Left lobe of liver (tissue), 2 donors: ENCODE measurements around the gene NAT9. TPM values are rescaled to one million over a fixed set of nuclear protein-coding genes. Genes with fewer than 3 reads are reported as not detected.
A peak's percentile ranks its signal among the peaks of the same experiment; 100 is the strongest.

Experiments
- ATAC-seq: fragments of 200-7000 bp; cut with Tn5 transposase; one replicate; pipeline ENCODE4 v1.9.1; 2020; ENCODE audit warnings: mild to moderate bottlenecking, moderate library complexity
- DNase-seq: peaks from one replicate; pipeline ENCODE4 v3.0.0-alpha.2; 2020; ENCODE audit warnings: low spot score
- total RNA-seq: library from RNA; stranded (reverse); gene quantifications from one replicate; pipeline ENCODE4 v1.2.1, GENCODE V29; 2021
- donor health status: DM: no; HTN: no; CAD: no; lungs with moderate emphysema.
- donor health status: DM: no; HTN: yes; CAD: no.

The NAT9 gene, protein sequence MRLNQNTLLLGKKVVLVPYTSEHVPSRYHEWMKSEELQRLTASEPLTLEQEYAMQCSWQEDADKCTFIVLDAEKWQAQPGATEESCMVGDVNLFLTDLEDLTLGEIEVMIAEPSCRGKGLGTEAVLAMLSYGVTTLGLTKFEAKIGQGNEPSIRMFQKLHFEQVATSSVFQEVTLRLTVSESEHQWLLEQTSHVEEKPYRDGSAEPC
- 21.5 TPM for total RNA-seq

DNA sequence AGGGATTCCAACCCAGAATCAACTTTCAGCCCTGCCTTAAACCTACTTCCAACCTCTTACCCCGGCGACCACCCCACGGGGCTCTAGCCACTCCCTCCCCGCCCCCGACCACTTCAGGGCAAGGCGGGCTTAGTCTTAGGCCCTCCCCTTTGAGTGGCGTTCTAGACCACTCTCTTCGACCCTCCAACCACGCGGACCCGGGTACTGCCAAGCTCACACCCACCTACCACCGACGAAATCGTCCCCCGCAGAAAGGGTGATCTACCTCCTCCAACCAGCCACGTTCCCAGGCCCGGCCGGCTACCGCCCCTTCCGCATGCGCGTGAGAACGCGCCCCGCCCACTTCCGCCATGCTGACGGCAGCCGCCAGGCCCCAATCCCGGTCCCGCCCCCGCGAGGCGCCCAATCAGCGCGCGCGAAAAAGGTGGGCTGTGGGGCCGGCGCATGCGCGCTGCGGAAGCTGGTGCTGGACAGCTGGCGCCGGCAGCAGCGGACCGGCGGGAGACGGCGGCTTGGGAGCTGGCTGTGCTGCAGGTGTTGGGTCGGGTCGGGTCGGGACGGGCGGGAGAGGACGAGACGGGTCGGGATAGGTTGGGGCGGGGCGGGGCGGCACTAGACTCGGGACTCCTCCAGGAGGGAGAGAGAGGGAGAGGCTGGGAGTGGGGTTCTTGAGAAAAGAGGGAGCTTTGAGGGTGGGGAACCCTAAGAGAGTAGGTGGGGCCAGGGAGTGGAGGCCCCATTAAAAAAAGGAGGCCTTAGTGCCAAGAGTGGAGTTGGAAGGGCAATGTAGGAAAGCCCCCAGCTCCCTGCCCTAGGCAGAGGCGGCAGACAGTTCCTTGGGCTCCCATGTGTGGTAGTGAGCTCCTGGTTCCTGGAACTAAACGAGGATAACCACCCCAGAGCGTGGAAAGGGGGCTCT lies at the start of gene NAT9:
TSS of gene NAT9 (minus strand) at position 302 of the 919 bp plus-strand sequence. CDS start 647 bp downstream, outside the sequence.
- DNase-seq = peak; percentile 99
- ATAC-seq = peak; percentile 89

DNA sequence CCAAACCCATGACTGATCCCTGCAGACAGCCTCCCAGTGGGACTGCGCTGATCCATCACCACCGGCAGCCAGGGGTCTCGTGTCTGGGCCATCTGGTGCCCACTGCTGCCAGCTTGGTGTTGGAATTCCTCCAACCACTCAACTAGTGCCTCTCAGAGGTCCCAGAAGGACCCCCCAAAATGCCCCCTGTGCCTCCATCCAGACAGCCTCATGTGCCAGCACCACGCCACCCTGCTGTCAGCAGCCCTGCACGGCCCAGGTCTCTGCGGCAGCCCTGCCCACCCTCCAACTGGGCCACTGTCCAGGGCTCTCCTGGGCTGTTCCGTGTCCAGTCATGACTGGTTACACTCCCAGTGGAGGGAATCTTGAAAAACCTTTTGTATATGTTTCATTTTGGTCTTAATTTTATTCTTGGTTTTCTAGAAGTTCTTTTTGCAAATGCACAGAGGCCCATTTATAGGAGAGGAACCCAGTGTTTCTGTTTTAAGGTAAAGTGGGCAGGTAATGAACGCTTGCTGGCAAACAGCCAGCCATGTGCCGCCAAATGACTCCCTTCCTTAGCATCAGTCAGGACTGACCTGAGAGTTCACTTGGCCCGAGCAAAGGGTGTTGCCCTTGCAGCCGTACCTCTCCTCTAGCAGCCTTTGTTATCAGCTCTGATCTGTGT lies 48.9 kb upstream of the NAT9 start:
- no peak for ATAC-seq
- DNase-seq = no peak

DNA sequence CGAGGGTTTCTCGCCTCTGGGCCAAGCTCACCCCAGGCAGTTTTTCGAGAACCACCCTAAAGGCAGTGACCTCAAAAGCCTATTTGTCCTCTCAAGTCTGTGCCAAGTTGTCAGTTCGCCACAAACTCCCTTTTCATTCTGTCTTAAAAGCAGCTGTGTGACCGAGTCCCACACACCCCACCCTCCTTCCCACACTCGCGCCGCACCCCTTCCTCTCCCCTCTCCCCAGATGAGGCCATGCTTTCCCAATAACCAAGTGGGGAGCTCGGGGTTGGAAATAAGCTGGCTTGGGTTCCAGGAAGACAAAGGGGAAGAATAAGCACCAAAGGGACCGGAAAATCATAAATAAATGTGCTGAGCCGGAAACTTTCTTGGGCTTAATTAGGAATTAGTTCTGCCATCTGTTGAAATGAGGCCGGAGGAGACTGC lies 46.8 kb upstream of the NAT9 start:
- no peak for DNase-seq
- peak; percentile 31 for ATAC-seq

DNA sequence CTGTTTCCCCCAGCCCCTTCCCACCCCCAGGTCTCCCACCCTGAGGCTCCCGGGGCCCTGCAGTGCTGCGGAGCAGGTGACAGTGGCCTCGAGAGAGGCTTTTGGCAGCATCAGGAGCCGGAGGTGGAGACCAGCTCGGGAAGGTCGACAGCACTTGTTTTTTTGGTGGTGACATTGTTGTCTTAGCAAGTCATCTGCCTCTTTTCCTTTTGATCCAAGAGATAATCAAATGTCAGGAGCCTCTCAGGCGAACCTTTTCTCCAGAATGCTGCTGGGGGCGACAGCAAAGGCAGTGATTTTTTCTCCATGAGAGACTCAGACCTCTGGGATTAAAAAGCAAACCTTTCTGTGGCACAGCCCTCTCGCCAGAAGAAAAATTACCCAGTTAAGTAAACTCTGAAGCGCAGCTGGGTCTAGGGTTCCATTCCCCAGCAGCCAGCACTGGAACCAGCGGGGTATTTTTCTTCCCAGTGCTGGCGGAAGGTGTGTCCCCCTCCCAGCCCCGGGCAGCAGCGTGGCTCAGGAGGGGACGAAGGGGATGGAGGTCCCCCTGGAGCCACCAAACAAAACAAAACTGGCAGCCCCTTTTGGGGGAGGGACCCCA lies 46.3 kb upstream of the NAT9 start:
- ATAC-seq = no peak
- DNase-seq = no peak

DNA sequence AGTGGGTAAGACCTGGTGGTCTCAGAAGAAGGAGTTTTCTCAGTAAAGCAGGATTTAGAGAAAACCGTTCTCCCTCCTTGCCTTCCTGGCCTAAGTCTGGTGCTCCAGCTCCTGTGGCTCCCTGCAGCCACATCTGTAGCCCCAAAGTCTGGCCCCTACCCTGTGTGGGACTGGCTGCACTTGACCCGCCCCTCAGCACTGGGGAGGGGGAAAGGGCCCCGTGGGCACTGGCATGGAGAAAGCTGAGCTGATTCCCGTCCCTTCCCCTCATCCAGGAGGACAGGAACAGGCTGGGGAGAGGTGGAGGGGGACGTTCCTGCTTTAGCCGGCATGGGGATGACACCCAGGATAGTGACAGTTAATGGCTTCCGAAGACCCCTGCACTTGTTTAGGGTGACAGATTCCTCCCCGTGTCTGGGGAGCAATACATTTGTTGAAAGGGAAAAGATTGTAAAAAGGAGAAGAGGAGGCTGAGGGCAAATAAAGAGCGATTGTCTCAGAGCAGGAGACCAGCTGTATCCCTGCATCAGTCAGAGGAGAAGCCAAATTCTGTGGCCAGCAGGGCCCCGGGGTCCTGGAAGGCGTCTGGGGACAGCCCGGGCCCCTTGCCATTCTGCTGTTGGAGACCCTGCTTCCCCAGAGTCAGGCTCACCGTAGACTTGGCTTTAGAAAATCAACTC lies 45.6 kb upstream of the NAT9 start:
- no peak for ATAC-seq

DNA sequence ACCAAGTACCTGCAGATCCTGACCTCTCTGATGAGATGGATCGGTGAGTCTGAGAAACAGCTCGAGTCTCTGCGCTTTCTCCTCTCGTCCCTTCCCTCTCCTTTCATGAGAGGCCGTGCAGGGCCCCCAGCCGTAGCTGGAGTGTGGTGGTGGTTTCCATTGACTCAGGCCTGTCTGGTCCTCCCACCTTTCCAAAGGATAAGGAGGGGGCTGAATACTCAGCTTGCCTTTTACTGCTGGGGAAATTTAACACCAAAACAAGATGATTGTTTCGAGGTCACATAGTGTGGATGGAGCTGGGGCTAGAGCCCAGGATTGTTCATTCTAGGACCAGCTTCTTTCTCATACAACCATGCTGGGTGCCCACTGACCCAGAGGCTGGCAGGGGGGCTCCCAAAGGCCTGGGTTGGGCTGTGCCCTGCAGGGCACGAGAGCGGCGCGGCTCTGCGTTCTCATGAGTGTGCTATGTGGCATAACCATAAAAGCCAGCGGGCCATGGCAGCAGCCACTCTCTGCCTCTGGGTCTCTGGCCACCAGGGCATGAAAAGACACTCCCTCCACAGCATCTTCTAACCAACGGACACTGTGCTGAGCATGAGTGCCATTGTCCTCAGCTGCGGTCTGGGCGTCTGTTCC lies 43.8 kb upstream of the NAT9 start:
- DNase-seq (no peak), ATAC-seq (no peak)

More for the DNA sequence above, 45.6 kb upstream of the NAT9 start:
- no peak for DNase-seq

DNA sequence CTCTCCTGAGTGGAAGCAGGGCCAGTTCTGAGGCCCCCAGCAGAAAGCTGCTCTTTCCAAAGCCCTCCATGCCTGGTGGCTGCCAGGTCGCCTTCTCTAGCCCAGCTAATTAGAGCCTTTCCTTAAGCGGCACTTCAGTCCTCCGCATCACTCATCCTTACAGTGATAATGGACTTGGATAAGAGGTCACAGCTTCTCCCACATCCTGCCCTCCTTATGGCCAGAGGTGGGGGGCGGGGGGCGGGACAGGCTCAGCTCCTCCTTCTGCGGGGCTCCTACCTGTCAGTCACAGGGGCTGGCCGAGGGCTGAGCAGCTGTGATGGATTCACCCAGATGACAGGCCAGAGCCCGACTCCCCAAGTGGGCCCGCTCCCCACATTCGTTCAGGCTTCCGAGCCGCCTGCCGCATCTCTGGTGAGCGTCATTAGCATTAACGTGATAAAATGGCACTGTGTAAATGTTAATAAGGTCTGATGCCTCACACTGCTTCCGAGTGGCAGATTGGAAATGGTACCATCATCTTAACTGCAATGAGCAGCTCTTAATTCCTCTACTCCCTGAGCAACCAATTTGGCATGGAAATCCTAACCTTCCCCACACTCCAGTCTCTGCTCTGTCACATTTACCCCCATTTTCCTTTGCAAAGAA lies 42.3 kb upstream of the NAT9 start:
- no peak for DNase-seq
- no peak for ATAC-seq

DNA sequence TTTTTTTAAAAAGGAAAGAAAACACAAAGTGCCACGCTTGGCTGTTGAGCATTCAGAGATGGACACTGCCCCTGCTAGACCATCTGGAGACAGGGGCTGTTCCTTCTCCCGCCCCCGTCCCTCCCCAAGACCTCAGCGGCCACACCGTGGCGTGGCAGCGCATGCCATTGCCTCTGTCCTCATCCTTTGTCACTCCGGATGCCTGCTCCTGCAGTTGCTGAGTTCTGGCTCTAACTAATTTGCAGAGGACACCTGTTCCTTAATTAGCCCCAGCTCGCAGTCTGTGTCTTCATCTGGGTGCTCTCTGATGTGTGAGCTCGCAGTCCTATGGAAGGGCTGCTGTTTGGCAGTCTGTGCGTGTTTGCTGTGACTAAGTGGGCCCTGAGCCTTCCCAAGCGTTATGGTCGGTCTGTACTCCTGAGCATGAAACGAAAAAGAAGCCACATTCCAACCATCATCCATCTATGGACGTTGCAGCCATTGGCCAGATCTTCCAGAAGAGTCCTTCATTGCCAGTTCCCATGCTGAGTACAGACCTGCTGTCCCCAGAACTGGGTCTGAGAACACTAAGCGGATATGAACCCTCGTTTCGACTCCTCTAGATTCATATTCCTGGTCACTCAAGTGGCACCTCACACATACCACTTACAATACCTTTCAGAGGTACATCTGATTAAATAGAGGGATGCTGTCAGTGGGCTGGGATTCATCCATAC lies 40.9 kb upstream of the NAT9 start:
- ATAC-seq (no peak), DNase-seq (no peak)

DNA sequence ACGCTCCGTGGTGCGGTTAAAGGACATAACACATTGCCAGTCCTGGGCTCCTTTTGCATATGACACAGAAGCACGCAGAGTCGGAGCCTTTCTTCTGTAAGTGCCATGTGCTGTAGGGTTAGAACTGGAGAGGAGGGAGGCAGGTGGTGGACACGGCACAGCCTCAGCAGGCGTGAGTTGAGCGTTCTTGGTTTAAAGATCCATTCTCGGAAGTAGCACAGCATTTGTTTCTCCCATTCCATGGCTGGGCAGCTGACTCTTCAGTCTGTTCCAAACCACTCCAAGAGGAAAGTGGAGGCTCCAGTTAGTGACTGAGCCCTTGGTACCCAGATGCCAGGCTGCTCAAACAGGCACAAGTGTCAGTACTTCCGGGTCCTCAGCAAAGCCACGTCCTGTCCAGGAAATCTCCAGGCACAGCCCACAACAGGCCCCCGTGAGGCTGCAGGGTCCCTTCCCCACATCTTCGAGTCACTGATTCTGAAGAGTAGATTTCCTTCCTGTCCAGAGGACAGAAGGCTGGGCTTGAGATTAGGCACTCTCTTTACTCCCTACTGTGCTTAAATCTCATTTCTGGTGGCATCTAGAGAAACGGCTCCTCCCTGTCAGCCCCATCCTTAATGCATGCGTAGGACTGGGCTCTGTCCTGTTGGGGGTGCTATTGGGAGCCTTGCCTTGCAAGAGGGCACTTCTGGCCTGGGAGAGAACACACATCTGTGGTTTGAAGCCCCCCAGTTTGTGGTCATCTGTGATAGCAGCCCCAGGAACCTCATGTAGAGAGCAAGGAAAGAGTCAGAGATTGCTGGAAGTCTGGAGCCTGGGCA lies 39.6 kb upstream of the NAT9 start:
- no peak for ATAC-seq

DNA sequence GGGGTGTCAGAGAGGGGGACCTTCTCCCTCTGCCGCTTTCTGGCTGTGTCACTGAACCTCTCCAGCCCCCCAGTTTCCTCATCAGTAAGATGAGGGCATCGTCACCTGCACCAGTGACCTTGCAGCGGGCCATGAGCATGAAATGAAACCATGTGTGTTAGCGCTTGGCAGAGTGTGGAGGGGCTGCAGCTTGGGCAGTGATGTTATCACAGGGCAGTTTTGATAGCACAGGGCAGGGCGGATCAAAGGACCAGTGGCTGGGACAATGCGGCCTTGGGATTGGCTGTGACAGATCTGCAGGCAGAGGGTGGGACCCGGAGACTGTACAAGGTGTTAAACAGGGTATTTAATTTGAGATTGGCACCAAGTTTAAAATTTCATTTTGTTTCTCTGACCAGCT lies 38.9 kb upstream of the NAT9 start:
- no peak for DNase-seq

More for the DNA sequence above, 39.6 kb upstream of the NAT9 start:
- DNase-seq = no peak

DNA sequence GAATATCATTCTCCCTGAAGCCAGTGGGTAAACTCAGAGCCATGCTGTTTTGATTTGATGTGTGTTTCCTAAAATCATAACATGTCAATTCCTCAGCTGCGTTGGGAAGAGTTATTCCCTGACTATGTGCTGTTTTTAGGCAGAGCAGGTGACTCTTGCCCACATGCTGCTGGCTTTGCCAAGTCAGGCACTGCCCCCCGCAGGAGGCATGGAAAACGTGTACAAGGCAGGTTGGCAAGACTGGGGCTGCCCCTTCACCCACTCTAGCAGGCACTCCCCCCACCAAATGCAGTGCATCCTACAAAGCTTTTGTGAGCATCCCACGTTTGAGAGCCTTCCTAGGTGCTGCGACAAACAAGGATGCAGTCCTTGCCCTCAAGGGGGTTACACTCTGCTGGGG lies 38.3 kb upstream of the NAT9 start:
- DNase-seq = no peak
- no peak for ATAC-seq

More for the DNA sequence above, 38.9 kb upstream of the NAT9 start:
- no peak for ATAC-seq

DNA sequence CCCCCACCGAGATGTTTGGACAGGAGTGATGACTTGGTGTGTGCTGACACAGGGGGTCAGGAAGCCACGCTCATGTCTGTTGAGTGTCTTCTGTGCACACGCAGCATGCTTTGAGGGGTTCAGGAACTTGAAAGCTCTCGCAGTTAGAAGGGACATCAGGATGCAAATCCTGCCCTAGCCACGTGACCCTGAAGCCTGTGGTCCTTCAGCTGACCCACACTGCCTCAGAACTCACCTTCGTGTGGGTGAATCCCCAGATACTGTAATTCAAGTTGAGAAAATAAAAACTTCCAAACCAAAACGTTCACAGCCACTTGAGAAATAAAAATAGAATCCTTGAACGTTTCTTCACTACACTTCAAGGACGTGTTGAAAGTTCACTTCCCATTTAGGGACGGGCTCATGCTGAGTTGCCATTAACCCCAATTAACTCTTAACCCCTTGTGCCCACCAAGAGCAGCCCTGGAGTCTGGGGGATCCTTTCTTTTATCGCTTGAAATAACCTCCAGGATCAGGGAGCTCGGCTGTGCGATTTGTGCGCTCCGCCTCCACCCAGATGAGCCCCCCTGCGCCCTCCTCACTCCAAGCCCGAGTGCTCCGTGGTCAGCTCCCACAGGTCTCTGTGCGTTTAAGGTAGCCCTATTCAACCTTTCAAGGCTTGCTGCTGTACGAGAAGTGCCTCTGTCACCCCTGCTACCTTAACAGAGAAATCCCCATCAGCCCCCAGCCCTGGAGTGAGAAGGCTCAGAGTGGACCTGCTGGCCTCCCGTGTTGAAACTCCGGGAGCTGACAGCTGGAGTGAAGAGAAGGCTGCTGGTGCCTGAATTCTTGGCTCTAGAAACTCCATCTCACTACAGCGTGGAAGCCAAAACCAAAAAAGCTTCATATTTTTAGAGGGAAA lies 36.2 kb upstream of the NAT9 start:
- ATAC-seq = no peak
- DNase-seq = no peak

DNA sequence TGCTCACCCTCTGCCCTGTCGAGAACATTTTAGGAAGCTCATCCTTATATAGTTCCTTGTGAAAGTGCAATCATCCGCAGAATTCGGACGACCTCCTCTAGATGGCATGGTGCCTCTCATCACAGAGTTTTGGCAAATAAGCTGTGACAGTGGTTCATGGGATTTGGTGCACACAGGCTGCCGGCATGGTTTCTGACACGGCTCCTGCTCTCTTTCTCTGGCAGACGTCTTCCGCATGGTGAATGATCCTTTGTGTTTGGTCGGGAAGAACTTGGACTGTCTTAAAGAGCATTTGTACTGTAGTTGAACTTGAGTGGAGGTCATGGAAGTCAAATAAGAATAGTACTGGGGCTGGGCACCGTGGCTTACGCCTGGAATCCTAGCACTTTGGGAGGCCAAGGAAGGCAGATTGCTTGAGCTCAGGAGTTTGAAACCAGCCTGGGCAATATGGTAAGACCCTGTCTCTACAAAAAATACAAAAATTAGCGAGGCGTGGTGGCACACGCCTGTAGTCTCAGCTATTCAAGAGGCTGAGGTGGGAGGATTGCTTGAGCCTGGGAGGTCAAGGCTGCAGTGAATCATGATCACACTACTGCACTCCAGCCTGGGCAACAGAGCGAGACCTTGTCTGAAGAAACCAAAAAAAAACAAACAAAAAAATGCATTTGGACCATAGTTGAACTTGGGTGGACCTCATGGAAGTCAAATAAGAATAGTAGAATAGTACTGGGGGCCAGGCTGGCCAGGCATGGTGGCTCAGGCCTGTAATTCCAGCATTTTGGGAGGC lies 34.7 kb upstream of the NAT9 start:
- no peak for DNase-seq
- peak; percentile 35 for ATAC-seq

DNA sequence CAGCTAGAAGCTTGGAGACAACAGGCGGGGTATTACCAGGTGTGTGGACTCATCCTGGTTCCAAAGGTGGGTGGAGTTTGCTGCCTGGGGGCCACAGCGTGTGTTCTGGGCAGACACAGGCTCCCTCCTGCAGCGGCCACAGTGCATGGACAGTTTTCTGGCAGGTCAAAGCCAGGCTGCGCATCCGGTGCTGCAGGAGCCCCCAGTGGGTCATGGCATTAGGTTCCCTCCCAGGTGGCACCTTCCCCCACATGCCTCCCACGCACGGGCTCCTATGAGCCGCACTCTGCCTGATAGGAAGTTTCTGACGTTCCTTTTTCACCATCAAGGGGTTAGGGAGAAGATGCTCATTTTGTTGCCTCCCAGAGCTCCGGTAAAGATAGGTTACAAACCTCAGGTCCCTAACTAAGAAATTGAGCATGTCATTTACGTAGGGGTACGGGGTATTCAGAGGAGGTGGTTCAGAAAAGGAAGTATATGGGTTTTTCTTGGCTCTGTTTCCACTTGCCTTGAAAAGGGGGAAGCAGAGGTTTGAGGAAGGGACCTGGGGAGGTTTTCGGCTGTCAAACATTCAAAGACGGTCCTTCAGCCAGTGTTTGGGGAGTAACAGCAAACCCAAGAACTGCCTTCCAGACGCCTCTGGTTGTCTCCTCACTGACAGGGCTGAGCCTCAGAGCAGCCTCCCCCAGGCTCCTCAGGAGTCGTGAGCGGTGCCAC lies 32.7 kb upstream of the NAT9 start:
- ATAC-seq = no peak
- no peak for DNase-seq

DNA sequence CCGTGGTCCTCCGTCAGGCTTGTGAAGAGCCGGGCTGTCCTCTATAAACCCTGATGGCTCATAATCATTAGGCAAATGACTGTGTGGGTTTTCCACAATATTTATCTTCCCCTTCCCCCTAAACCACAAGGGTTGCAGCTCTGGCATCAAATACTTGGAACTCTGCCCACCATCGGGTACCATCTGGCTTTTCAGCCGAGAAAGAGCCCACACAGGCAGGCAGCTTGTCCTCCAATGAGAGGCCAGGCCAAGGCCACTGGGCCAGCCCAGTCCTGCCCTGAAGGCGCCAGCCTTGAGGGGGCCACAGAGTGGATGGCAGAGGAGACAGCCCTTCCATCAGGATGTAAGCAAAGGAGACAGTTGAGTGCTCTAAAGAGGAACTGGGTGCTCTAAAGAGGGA lies 31.8 kb upstream of the NAT9 start:
- DNase-seq (no peak), ATAC-seq (no peak)

DNA sequence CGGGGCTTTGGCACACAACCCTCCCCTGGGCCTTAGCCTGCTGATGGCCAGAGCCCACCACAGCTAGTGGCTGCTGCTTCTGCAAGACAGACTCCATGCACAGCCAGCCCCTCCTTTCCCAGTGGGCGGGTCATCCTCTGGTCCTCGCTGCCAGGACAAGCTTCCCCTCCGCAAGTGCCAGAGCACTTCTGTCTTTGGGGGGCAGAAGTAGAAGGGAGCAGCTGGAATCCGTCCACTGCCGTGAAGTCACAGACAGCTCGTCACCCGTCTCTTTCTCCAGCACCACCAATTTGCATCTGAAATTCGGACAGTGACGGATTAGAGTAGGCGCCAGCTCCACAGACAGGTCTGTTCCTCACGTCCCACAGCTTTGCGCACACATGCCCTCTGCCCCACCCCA lies 31.3 kb upstream of the NAT9 start:
- ATAC-seq = peak; percentile 21
- no peak for DNase-seq
